C4-2B (cell line): ENCODE data around the gene HRNR.

ENCODE experiments used
- CTCF ChIP-seq: fragments of 450-650 bp; conservative IDR thresholded peaks from 2 replicates; pipeline ENCODE4 v1.5.1; 2017; ENCODE audit warnings: mild to moderate bottlenecking
- ZFX ChIP-seq: fragments of 450-650 bp; IDR thresholded peaks from 2 replicates; pipeline ENCODE4 v1.6.1; 2017

GRCh38 chr1:152169366-152170025 is 54.5 kb downstream of the HRNR start:
- TF ChIP-seq CTCF (no peak), ZFX (no peak)
